Ovary (tissue), 3 donors: Measurements from ENCODE around the gene NRTN.

Experiments
- EP300 ChIP-seq: sonication (generic); formaldehyde crosslinking; IDR thresholded peaks from one replicate; pipeline ENCODE4 v1.6.1; 2017; ENCODE audit warnings: antibody characterized with exemption
- TF ChIP-seq, protein P1 (sequence below), 3 donors: fragments of 450-650 bp in 2 of 3; fragments of 200-600 bp in 1 of 3; IDR thresholded peaks; one replicate each; pipeline versions ENCODE4 v1.5.1 to v1.8.0; 2016 to 2022; ENCODE audit warnings: antibody characterized with exemption in 3 of 3, mild to moderate bottlenecking in 1 of 3
- donor health status: DM: no; HTN: no; CAD: no.

GRCh38 chr19:5870986-5871394, 66.1 kb downstream of the NRTN start:
- TF ChIP-seq, protein P1, sequence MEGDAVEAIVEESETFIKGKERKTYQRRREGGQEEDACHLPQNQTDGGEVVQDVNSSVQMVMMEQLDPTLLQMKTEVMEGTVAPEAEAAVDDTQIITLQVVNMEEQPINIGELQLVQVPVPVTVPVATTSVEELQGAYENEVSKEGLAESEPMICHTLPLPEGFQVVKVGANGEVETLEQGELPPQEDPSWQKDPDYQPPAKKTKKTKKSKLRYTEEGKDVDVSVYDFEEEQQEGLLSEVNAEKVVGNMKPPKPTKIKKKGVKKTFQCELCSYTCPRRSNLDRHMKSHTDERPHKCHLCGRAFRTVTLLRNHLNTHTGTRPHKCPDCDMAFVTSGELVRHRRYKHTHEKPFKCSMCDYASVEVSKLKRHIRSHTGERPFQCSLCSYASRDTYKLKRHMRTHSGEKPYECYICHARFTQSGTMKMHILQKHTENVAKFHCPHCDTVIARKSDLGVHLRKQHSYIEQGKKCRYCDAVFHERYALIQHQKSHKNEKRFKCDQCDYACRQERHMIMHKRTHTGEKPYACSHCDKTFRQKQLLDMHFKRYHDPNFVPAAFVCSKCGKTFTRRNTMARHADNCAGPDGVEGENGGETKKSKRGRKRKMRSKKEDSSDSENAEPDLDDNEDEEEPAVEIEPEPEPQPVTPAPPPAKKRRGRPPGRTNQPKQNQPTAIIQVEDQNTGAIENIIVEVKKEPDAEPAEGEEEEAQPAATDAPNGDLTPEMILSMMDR (IDR thresholded peaks at IDR 0.05), result no peak
- no peak for TF ChIP-seq EP300
